Measurements from ENCODE around the gene ZNF44.

- TF ChIP-seq CTCF (conservative IDR thresholded peaks at IDR 0.05; ENCODE audit: low read depth, low read length) (no peak), EZH2phosphoT487 (IDR thresholded peaks at IDR 0.05; ENCODE audit: borderline replicate concordance, low read length) (no peak), EZH2 (IDR thresholded peaks at IDR 0.05; ENCODE audit: low read length, unreplicated experiment) (no peak)
Observed at GRCh38 chr19:12325690-12326089, 31.0 kb upstream of the ZNF44 start.
